HG02678 (cell line): ENCODE results near the gene KRTAP4-3.
"Not testable (repeated sequence)": the region's sequence is repeated elsewhere in the genome, so short reads cannot be mapped to it uniquely, and the experiment has no call there.

ENCODE experiments used
- ATAC-seq: cut with Tn5 transposase; IDR thresholded peaks from one replicate; pipeline ENCODE4 v1.9.1; 2021; ENCODE audit warnings: mild to moderate bottlenecking, moderate library complexity; ENCODE audit not compliant: unreplicated experiment

The KRTAP4-3 gene

DNA sequence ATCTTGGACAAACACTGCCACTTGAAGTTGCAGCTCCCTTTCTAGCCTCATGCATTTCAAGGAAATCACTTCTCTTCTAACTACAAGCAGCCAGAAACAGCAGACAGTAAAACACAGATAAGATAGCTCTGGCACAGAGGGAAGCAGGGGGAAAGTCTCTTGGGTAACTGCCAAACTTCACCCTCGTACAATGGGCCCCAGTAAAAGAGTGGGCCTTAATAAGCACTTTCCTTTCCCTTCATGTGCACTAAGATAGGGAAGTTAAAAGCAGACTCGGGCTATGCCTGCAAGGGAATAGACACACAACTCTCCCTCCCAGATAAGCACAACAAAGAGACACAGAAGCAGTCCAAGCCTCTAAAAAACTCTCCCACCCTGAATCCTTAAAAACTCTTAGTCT, 14.2 kb downstream of the KRTAP4-3 start:
- ATAC-seq = no peak

DNA sequence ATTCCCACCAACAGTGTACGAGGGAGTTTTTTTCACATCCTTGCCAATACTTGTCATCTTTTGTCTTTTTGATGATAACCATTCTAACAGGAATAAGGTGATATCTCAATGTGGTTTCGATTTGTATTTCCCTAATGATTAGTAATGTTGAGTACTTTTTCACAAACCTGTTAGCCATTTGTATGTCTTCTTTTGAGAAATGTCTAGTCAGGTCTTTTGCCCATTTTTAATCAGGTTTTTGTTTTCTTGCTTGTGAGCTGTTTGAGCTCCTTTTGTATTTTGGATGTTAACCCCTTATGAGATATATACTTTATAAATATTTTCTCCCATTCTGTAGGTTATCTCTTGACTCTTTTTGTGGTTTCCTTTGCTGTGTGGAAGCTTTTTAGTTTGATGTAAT, 16.5 kb downstream of the KRTAP4-3 start:
- ATAC-seq = no peak

DNA sequence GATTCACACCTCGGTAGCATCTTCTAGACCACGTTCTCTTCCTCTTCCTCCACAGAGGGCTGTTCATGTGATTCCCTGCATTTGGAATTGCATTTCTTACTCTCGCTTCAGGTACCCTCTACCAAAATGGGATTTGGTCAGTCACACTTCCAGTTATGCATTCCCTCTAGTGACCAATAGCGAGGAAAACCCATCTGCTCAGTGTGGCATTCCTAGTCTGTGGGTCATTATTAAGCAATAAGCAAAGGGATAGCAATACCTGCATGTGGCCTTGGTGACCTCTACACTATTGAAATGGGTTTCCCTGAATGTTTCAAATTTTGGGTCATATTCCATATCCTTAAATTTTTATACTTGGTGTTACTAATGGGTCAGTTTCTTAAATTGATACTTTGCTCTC, 18.0 kb downstream of the KRTAP4-3 start:
- no peak for ATAC-seq

DNA sequence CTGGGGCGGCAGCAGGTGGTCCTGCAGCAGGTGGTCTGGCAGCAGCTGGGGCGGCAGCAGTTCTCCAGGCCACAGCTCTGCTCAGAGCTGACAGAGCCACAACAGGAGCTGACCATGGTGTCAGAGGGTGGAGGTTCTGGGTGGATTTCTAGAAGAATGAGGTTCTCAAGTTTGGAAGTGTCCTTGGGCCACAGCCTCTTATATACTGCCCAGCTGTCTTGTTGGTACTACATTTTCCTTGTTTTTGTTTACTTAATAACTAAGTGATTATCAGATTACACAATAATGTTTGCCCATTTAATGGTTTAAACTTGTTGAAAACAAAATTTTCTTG, 18.4 kb downstream of the KRTAP4-3 start, which contains the start of gene KRTAP4-5:
Gene KRTAP4-5 (minus strand): TSS at position 174 of the 334 bp plus-strand sequence. CDS start 58 bp downstream, at position 116.
- ATAC-seq = no peak

DNA sequence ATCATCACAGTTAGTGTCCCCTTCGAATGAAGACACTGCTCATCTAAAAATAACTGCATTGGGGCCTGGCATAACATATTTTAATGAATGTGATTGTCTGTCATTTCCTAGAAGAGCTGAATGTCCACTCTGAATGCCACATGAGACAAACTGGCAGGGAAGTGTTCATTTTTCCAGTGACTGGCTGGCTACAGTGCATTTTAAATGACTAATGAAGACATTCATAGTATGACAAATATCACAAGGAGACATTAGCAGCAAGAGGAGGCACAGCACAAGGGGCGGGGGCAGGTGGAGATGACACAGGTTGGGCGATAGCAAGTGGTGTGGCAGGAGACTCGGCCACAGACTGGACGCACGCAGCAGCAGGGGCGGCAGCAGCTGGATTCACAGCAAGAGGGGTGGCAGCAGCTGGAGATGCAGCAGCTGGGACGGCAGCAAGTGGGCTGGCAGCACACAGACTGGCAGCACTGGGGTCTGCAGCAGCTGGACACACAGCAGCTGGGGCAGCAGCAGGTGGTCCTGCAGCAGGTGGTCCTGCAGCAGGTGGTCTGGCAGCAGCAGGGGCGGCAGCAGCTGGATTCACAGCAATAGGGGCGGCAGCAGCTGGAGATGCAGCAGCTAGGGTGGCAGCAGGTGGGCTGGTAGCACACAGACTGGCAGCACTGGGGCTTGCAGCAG, 18.9 kb downstream of the KRTAP4-3 start:
- ATAC-seq = not testable (repeated sequence)

DNA sequence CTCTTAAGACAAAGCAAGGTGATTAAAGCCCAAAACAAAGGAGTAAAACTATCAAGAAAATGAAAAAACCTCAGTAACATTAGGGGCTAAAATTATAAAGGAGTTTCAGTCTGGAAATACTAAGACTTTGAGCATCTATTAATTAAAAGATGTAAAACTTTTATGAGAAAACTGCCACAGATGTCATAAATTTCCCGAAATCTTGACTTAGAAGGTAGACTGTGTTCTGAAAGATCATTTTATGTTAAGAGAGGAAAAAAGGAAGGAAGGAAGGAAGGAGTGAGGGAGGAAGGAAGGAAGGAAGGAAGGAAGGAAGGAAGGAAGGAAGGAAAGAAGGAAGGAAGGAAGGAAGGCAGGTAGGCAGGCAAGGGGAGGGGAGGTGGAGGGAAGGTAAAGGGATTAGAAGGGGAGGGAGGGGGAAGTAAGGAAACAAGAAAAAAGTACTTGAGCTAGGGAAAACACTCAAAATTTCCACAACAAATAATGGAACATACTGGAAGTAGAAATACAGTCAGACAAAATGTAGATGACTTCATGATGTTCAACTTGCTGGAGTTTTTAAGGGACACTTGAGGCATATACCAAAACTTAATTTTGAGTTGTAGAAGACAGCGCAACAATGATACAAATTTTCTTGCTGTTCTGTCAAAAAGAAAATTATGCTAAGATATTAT, 20.4 kb downstream of the KRTAP4-3 start:
- ATAC-seq = no peak

DNA sequence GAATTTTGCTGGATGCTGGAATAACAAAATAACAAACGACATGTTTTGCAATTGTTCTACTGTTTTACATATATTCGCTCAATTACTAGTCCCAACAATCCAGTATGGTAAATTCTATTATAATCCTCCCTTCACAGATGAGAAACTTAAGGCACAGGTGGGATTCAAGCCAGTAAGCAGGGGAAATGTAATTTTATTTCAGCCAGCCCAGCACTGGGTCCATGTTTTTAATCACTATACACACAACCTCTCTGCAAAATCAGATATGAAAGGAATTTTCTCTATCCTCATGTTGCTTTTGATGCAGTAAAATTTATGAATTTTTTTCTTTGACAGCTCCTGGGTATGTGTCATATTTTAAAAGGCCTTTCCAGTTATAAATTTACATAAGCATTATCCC, 22.8 kb downstream of the KRTAP4-3 start:
- ATAC-seq = no peak

DNA sequence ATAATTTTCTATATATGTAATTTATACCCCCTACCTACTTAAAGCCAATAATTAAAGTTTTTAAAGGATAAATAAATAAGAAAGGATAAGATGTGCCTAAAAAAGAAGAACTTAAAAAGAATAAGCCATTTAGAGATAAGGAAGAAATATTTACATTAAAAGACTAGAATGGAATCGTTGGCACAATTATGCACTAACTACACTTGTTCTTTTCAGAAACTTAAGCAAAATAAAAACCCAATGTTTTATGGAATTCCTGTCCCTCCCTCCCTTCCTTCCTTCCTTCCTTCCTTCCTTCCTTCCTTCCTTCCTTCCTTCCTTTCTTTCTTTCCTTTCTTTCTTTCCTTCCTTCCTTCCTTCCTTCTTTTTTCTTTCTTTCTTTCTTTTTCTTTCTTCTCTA, 23.2 kb downstream of the KRTAP4-3 start:
- ATAC-seq = no peak

DNA sequence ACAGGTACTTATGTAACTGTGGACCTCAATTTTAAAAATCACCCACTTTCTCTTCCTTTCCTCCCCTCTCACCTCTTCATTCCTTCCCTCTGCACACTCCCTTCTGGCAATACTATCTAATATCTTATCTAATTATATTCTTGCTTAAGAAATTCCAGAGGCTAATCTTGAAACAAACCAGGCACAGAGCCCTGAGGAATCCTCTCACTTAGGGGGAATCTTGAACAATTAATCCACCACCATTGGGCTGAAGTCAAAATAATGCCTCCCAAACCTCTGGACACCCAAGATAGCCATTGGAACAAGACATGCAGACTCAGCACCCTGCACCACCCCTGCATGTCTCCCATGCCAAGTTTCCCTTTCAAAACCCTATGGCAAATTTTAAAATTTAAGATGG, 26.7 kb downstream of the KRTAP4-3 start:
- no peak for ATAC-seq

DNA sequence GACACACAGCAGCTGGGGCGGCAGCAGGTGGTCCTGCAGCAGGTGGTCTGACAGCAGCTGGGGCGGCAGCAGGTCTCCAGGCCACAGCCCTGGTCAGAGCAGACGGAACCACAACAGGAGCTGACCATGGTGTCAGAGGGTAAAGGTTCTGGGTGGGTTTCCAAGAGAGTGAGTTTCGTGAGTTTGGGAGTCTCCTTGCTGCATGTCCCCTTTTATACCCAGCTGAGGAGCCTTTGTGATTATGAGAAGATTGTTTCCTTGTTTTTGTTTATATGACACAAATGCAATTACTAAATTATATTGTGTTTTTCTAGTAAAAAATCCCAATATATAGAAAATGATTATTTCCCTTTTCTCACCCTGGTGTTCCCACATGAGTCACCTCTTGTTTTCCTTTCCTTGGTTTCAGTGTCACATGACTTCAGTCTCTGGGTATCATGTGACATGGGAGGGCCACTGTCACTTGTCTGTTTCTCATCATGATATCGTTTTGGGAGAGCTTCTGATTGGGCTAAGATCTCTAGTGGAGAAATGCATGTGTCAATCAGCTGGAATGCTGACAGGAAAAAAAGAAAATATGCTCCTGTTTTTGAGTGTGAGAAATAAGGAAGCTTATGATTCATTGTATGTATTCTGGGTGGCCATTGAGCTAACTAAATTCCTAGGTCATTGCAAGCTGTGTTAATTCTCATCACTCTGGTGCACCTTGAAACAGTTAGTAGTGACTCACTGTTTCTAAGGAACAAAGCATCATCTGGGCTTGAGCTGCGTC, 27.5 kb downstream of the KRTAP4-3 start, which contains the start of gene KRTAP4-6:
Gene KRTAP4-6 (minus strand): TSS at position 185 of the 772 bp plus-strand sequence. CDS start 57 bp downstream, at position 128.
- no peak for ATAC-seq

DNA sequence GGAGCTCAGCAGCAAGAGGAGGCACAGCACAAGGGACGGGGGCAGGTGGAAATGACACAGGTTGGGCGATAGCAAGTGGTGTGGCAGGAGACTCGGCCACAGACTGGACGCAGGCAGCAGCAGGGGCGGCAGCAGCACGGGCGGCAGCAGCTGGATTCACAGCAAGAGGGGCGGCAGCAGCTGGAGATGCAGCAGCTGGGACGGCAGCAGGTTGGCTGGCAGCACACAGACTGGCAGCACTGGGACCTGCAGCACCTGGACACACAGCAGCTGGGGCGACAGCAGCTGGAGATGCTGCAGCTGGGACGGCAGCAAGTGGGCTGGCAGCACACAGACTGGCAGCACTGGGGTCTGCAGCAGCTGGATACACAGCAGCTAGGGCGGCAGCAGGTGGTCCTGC, 28.2 kb downstream of the KRTAP4-3 start:
- ATAC-seq = not testable (repeated sequence)

DNA sequence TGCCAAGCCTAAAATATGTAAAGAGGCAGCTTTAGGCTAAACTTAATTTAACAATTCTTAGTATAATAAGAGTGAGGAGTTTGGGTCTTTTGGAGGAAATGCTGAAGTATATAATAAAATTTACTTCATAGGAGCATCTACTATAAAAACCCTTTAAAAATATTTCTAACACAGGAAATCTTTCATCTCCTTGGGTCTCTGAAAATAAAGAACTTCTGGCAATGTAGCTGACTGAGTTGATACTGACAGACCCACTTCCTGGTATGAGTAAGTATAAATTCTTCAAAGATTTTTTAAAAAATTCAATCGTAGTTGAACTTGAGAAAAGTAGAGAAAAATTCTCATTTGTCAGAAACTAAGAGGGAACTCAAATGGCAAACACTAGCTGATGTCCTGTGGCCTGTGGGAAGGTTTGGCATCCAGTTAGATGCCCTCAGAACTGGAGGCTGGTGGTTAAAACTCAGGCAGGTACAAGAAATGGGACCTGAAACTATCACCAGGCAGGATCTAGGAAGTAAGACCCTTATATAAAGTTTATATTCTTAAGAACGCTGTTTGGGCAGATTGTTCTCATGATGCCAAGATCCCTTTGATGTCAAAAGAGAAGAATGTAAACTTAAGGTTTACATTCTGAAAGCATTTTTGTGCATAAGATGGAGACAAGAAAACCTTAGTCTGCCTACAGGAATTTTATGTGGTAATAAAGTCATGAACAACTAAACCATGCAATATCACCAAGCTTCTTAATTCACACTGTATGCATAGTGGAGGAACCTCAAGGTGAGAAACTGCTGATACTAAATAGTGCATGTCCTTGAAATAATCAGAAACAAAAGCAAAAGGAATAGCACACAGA, 33.9 kb downstream of the KRTAP4-3 start:
- no peak for ATAC-seq

DNA sequence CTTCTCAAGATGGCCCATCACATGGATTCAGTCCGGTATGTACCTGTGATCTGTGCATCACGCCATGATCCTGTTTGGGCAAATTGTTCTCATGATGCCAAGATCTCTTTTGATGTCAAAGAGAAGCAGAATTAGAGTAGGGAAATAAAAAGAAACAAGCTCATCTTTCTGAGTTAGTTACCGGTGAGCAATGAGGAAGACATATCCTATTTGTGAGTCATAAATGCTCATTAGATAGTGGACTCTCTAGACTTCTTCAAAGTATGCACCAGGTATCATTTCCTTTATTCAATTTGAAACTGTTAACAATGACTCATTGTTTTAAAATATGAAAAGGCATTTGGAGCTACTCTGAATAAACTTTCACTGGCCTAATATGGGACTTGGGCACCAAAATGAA, 36.0 kb downstream of the KRTAP4-3 start:
- ATAC-seq = no peak

DNA sequence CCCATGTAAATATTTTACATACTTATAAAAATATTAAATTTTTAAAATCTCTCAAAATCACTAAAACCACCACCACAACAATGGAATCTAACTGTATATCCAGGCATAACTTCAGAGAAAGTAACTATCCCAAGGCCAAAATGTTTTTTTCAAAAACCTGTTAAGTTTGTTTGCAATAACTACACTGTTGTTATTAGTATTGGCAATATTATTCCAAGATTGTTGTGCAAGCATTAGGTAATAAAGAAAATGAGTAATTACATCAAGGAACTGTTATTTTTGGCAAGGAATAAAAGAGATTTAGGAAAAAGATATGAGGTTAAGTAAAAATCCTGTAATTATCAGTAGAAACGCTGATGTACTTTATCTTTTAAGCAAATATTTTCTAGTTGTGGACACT, 40.6 kb downstream of the KRTAP4-3 start:
- no peak for ATAC-seq

DNA sequence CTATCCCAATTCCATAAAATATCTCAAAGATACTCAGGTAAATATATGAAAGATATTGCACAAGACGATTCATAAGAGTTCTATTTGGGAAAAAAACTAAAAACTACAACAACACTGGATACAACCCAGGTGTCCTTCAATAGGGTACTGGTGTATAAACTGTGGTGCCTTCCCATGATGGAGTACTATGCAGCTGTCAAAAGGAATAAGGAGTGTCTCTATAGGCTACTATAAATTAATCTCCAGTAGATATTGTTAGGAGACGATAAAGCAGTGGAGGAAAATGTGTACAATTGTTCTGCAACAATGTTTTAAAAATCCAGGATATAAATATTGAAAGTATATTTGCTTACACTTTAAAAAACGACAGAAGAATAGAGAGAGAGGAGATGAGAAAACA, 41.6 kb downstream of the KRTAP4-3 start:
- ATAC-seq = no peak

DNA sequence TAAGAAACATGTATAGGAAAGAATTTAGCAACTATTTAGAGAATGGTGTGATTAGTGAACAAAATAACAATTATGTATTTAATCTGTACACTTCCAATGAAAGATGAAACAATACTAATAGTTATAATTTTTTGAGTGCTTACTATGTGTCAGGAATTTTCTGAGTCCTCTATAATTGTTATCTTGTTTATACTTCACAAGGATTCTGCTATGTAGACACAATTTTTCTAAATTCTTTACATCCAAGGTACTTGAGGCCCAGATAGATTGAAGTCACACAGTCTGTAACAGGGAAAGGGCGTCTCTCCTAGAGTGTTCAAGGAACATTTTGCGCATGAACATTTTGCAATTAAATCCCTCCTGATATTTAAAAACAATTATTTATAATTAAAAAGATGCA, 43.0 kb downstream of the KRTAP4-3 start:
- ATAC-seq = no peak

DNA sequence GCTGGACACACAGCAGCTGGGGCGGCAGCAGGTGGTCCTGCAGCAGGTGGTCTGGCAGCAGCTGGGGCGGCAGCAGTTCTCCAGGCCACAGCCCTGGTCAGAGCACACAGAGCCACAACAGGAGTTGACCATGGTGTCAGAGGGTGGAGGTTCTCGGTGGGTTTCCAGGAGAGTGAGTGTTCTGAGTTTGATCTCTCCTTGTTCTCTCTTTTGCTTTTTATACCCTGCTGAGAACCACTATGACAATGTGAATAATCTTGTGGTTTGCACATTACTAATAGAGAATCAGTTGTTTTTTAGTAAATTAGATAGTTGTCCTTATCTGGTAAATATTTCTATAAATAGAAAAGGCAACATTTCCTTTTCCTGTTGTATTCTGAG, 44.0 kb downstream of the KRTAP4-3 start, which contains the start of gene KRTAP4-12:
Gene KRTAP4-12 (minus strand): TSS at position 192 of the 381 bp plus-strand sequence. CDS start 60 bp downstream, at position 132.
- ATAC-seq = not testable (repeated sequence)

DNA sequence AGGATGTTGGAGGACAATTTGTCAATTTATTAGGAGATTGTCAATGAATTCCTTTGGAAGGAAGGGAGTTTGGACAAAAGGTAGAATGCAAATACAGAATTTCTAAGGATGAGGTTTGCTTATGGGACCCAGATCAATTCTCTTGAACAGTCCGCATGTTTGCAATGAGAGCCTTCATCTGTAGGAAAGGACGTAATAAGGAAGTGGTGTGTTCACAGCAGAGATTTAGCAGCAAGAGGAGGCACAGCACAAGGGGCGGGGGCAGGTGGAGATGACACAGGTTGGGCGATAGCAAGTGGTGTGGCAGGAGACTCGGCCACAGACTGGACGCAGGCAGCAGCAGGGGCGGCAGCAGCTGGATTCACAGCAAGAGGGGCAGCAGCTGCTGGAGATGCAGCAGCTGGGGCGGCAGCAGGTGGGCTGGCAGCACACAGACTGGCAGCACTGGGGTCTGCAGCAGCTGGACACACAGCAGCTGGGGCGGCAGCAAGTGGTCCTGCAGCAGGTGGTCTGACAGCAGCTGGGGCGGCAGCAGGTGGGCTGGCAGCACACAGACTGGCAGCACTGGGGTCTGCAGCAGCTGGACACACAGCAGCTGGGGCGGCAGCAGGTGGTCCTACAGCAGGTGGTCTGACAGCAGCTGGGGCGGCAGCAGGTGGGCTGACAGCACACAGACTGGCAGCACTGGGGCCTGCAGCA, 44.6 kb downstream of the KRTAP4-3 start:
- ATAC-seq = not testable (repeated sequence)

DNA sequence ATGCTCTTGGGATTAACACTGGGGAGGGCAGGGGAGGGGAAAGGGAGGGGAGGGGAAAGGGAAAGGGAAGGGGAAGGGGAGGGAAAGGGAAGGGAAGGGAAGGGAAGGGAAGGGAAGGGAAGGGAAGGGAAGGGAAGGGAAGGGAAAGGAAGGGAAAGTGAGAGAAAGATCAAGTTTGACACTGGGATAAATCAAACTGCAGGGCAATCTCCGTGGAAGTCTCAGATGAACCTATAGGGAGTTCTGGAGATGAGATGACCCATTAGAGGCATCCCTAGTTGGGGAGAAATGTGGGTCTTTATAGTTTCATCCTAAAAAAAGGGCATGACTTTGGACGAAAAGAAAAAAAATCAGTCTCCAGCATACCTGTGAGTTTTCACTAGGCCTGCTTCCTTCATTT, 46.3 kb downstream of the KRTAP4-3 start:
- ATAC-seq = no peak
